K562 (cell line): ENCODE measurements around the gene KIAA0319L. TPM values are rescaled to one million over a fixed set of nuclear protein-coding genes. Genes with fewer than 3 reads are reported as not detected.
A peak's percentile ranks its signal among the peaks of the same experiment; 100 is the strongest.

Source experiments
- CBFA2T3 ChIP-seq: fragments of 450-650 bp; IDR thresholded peaks from 2 replicates; pipeline ENCODE4 v1.6.1; 2017
- CBX2 ChIP-seq: fragments of 200-600 bp; sonication (generic); IDR thresholded peaks from one replicate; pipeline ENCODE4 v1.6.1; 2012; ENCODE audit warnings: mild to moderate bottlenecking, low read length, inconsistent platforms; ENCODE audit not compliant: insufficient read depth, poor library complexity, severe bottlenecking
- CXXC5 ChIP-seq: fragments of 250-450 bp; sonication (Bioruptor Pico); IDR thresholded peaks from 2 replicates; pipeline ENCODE4 v1.8.0; 2022; ENCODE audit warnings: inconsistent platforms, mild to moderate bottlenecking, moderate library complexity
- GABPA ChIP-seq: fragments of 200-800 bp; sonication (Bioruptor generic); conservative IDR thresholded peaks from 2 replicates; pipeline ENCODE4 v1.6.1; 2016; ENCODE audit warnings: low read depth, missing genetic modification characterization, missing compliant biosample characterization
- HMGXB4 ChIP-seq: sonication (generic); formaldehyde crosslinking; IDR thresholded peaks from 2 replicates; pipeline ENCODE4 v1.8.1; 2023; ENCODE audit warnings: mild to moderate bottlenecking, missing genetic modification reagents
- HOXB6 ChIP-seq: fragments of 250-450 bp; sonication (Bioruptor Pico); IDR thresholded peaks from 2 replicates; pipeline ENCODE4 v1.5.1; 2022; ENCODE audit warnings: mild to moderate bottlenecking, borderline replicate concordance
- IFI16 ChIP-seq: fragments of 250-450 bp; sonication (Bioruptor Pico); IDR thresholded peaks from 2 replicates; pipeline ENCODE4 v2.1.2; 2022; ENCODE audit warnings: mild to moderate bottlenecking, inconsistent platforms
- KLF6 ChIP-seq: fragments of 250-450 bp; sonication (Bioruptor Pico); IDR thresholded peaks from 2 replicates; pipeline ENCODE4 v1.4.0; 2020; ENCODE audit warnings: mild to moderate bottlenecking, moderate library complexity, borderline replicate concordance
- MAFG ChIP-seq: fragments of 450-650 bp; conservative IDR thresholded peaks from 2 replicates; pipeline ENCODE4 v1.6.1; 2016; ENCODE audit warnings: missing genetic modification characterization, missing compliant biosample characterization
- MCM2 ChIP-seq: fragments of 450-650 bp; IDR thresholded peaks from 2 replicates; pipeline ENCODE4 v1.6.1; 2017; ENCODE audit warnings: low read depth, mild to moderate bottlenecking
- MED1 ChIP-seq: sonication (generic); formaldehyde crosslinking; IDR thresholded peaks from 2 replicates; pipeline ENCODE4 v1.8.1; 2023; ENCODE audit warnings: missing genetic modification reagents, borderline replicate concordance
- NEUROD1 ChIP-seq: fragments of 150-350 bp; IDR thresholded peaks from 2 replicates; pipeline ENCODE4 v1.6.1; 2014; ENCODE audit warnings: borderline replicate concordance, low read length, low read depth; ENCODE audit not compliant: partially characterized antibody
- NR3C1 ChIP-seq: sonication (generic); formaldehyde crosslinking; IDR thresholded peaks from 2 replicates; pipeline ENCODE4 v1.8.1; 2022; ENCODE audit warnings: missing genetic modification reagents
- SRSF1 ChIP-seq: fragments of 200-400 bp; formaldehyde crosslinking; IDR thresholded peaks from 2 replicates; pipeline ENCODE4 v1.6.1; 2017; ENCODE audit warnings: mild to moderate bottlenecking, low read depth, low read length, moderate library complexity
- UBTF ChIP-seq, 2 experiments: IDR thresholded peaks; 2 replicates each; pipeline ENCODE4 v1.6.1; 2012; ENCODE audit warnings: improper control_type of control experiment in 2 of 2, low read depth in 2 of 2, low read length in 2 of 2, borderline replicate concordance in 1 of 2
- ZFPM2 ChIP-seq: fragments of 250-450 bp; sonication (Bioruptor Pico); IDR thresholded peaks from 2 replicates; pipeline ENCODE4 v1.5.1; 2022; ENCODE audit warnings: mild to moderate bottlenecking
- ZFX ChIP-seq: sonication (generic); formaldehyde crosslinking; IDR thresholded peaks from 2 replicates; pipeline ENCODE4 v1.8.0; 2022; ENCODE audit warnings: mild to moderate bottlenecking, missing genetic modification reagents, moderate library complexity
- ZMIZ1 ChIP-seq, 2 experiments: fragments of 150-350 bp in 1 of 2; IDR thresholded peaks; 2 replicates each; pipeline ENCODE4 v1.6.1; 2012 to 2016; ENCODE audit warnings: low read depth in 2 of 2, low read length in 2 of 2, mild to moderate bottlenecking in 1 of 2, moderate library complexity in 1 of 2
- ZNF347 ChIP-seq: fragments of 450-650 bp; formaldehyde crosslinking; IDR thresholded peaks from 2 replicates; pipeline ENCODE4 v1.4.0; 2020; ENCODE audit warnings: low read depth, mild to moderate bottlenecking, moderate library complexity
- ZNF75A ChIP-seq: fragments of 450-650 bp; formaldehyde crosslinking; IDR thresholded peaks from 2 replicates; pipeline ENCODE4 v1.4.0; 2020; ENCODE audit warnings: mild to moderate bottlenecking
- polyA plus RNA-seq, 8 experiments: library from polyadenylated mRNA; depleted of rRNA in 4 of 8; stranded (reverse) in 5 of 8; unstranded in 3 of 8; fragments of >200 nt; fragmentation: Nextera tagmentation in 2 of 8; fragmentation: Illumina TruSeq in 1 of 8; extraction: Ambion mirVana in 2 of 8; extraction: Trizol in 1 of 8; gene quantifications; 2 replicates each; pipeline versions ENCODE4 v1.2.1 to v1.2.3, GENCODE V29; 2011 to 2014; ENCODE audit warnings: inconsistent platforms in 1 of 8, missing spikeins in 1 of 8
- total RNA-seq, 7 experiments: library from RNA; depleted of rRNA in 6 of 7; stranded (reverse); fragments of >200 nt in 6 of 7; fragmentation: Illumina TruSeq in 2 of 7; extraction: Trizol in 2 of 7; gene quantifications; 2 replicates each; pipeline versions ENCODE4 v1.2.1 to v1.2.3, GENCODE V29; 2011 to 2021; ENCODE audit warnings: low replicate concordance in 1 of 7

Gene KIAA0319L
- total and polyA plus RNA-seq, 9 of the 15 experiments (the other 6 are each of a cell fraction or from before 2014, with no cell fraction given) = 2.4 to 51.7 (median 27.4) TPM

- TF ChIP-seq ZNF347 (no peak), UBTF (IDR thresholded peaks at IDR 0.05; ENCODE audit: borderline replicate concordance in 1 of 2, low read depth in 2 of 2, low read length in 2 of 2) (peak in 1 of 2 experiments; percentile 70; a peak in 2 of 4 replicates), ZFX (CRISPR knock-in tag) (peak; percentile 46), GABPA (tag) (no peak; the same call in none of the 2 replicates), MCM2 (no peak), MAFG (tag) (0 out of 2 replicates have a peak, but pooled peaks have one; percentile 11), ZFPM2 (CRISPR knock-in tag) (no peak), ZMIZ1 (IDR thresholded peaks at IDR 0.05; ENCODE audit: low read depth in 2 of 2, low read length in 2 of 2) (0 out of 4 replicates have a peak, but pooled peaks of 1 of the 2 experiments have one; percentile 10), ZNF75A (no peak), IFI16 (CRISPR knock-in tag) (no peak), KLF6 (CRISPR knock-in tag) (peak; percentile 4; the same call in 1 of the 2 replicates), HOXB6 (CRISPR knock-in tag) (no peak), CXXC5 (peak; percentile 98), MED1 (CRISPR knock-in tag) (no peak), HMGXB4 (0 out of 2 replicates have a peak, but pooled peaks have one; percentile 30), NR3C1 (CRISPR knock-in tag) (no peak), CBX2 (peak; percentile 95), NEUROD1 (peak; percentile 99), SRSF1 (no peak), CBFA2T3 (peak; percentile 24; the same call in 1 of the 2 replicates)
Measured at GRCh38 chr1:35557611-35558373, 589 bp upstream of the KIAA0319L start, which contains the start of gene NCDN (continued).
